Stimulated activated CD8-positive, alpha-beta memory T cell treated with anti-CD3 and anti-CD28 coated beads, Interleukin-15, amount 100 ng/mL, for 24 hours (primary cell): ENCODE measurements around the gene FAM53A.

Source experiments
- DNase-seq: peaks from one replicate; pipeline ENCODE4 v3.0.0-alpha.2; 2020; ENCODE audit warnings: low read depth

FAM53A gene, protein sequence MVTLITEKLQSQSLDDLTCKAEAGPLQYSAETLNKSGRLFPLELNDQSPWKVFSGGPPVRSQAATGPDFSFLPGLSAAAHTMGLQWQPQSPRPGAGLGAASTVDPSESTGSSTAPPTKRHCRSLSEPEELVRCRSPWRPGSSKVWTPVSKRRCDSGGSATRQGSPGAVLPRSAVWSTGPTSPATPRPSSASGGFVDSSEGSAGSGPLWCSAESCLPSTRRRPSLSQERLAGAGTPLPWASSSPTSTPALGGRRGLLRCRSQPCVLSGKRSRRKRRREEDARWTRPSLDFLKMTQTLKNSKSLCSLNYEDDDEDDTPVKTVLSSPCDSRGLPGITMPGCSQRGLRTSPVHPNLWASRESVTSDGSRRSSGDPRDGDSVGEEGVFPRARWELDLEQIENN

DNA sequence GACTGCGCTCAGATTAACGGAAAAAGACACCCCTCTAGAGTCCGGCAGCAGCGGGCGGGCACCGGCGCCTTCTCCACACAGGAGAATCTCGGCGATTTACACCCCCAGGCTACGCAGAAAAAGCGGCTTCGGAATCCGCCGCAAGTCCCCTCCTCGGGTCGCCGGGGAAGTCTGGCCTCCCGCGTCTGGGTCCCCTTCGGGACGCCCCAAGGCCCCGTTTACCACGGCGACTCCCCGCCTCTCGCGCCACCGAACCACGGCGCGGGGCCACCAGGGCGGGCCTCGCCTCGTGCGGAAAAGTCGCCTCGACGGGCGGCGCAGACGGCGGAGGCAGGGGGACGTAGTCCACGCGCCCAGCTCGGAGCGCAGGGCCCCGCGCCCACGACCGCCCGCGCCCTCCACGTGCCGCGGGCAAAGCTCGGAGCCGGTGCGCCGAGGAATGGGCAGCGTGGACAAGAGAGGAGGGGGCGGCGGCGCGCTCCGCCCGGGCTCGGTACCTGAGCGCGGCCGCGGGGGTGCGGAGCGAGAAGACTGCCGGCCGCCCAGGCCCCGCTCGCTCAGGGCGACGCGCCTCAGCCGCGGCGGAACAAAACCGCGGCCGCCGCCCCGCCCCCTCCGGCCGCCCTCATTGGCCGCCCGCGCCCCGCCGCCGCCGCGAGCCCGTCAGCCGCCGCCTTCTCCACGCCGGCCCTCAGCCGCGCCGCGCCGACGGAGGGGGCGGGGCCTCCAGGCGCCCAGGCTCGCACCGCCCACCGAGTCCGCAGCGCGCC is at the start of gene FAM53A:
Gene FAM53A (minus strand): TSS at position 578 of the 770 bp plus-strand sequence. CDS start 15,572 bp downstream, outside the sequence.
- no peak for DNase-seq

DNA sequence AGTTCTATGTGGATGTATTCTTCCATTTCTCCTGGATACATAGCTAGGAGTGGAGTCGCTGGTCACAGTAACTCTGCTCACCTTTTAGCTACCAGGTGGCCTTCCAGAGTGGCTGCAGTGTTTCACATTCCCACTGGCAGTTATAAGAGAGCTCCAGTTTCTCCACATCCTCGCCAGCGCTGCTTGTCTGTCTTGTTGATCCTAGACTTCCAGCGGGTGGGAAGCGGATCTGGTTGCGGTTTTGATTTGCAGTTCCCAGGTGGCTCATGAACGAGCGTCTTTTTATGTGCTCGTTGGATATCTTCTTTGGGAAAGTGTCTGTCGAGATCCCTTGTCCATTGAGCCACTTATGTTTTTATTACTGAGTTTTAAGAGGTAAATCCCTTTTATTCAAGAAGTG is 48.8 kb upstream of the FAM53A start:
- no peak for DNase-seq

DNA sequence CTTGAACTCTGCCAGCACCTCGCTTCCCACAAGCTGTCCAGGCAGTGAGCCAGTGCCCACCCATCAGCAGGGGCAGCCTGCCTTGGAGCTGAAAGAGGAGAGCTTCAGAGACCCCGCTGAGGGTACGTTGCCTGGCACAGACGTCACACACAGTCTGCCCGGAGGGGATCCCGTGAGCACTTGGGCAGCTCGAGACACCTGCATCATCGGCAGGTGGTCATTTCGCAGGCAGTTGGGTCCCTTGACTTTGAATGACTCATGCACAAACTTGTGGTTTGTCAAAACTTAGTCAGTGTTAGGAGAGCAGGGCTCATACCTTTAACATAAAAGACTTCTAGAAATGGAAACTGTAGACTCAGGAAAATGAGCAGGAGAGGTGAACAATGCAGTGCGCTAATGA is 47.1 kb upstream of the FAM53A start:
- DNase-seq = no peak

DNA sequence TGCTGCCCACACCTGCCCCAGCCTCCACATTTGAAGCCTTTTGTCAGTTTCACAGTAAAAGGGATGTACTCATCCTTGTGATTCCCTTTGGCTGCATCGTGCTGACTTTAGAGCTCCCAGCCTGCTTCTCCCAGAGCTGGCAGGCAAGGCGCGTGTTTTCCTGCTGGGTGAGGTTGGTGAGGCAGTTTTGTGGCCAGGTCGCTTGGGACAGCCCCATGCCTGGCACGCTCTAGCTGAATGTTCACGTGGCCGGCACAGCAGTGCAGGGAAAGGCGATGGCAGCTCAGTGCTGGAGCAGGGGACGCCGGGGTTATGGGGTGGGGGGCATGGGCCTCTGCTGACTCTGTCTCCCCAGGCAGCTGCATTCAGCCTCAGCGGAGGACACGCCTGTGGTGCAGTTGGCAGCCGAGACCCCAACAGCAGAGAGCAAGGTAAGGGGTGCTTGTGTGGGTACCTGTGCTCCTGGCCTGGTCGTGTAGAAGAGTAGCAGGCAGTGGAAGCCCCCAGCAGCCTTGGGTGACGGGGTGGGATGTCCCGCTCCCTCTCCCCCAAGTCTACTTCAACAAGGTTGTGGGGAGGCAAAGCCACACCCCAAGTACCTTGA is 46.5 kb upstream of the FAM53A start:
- no peak for DNase-seq

DNA sequence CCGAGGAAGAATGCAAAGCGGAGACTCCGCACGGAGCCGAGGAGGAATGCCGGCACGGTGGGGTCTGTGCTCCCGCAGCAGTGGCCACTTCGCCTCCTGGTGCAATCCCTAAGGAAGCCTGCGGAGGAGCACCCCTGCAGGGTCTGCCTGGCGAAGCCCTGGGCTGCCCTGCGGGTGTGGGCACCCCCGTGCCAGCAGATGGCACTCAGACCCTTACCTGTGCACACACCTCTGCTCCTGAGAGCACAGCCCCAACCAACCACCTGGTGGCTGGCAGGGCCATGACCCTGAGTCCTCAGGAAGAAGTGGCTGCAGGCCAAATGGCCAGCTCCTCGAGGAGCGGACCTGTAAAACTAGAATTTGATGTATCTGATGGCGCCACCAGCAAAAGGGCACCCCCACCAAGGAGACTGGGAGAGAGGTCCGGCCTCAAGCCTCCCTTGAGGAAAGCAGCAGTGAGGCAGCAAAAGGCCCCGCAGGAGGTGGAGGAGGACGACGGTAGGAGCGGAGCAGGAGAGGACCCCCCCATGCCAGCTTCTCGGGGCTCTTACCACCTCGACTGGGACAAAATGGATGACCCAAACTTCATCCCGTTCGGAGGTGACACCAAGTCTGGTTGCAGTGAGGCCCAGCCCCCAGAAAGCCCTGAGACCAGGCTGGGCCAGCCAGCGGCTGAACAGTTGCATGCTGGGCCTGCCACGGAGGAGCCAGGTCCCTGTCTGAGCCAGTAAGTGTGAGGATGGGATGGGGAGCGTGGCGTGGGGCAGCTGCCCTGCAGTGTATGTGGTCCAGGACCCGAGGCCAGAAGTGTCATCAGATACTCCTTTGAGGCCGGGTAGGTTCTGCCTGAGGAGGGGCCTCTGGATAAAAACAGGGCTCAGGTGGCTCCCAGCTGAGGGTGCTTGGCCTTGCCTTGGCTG is 44.2 kb upstream of the FAM53A start:
- DNase-seq = no peak

DNA sequence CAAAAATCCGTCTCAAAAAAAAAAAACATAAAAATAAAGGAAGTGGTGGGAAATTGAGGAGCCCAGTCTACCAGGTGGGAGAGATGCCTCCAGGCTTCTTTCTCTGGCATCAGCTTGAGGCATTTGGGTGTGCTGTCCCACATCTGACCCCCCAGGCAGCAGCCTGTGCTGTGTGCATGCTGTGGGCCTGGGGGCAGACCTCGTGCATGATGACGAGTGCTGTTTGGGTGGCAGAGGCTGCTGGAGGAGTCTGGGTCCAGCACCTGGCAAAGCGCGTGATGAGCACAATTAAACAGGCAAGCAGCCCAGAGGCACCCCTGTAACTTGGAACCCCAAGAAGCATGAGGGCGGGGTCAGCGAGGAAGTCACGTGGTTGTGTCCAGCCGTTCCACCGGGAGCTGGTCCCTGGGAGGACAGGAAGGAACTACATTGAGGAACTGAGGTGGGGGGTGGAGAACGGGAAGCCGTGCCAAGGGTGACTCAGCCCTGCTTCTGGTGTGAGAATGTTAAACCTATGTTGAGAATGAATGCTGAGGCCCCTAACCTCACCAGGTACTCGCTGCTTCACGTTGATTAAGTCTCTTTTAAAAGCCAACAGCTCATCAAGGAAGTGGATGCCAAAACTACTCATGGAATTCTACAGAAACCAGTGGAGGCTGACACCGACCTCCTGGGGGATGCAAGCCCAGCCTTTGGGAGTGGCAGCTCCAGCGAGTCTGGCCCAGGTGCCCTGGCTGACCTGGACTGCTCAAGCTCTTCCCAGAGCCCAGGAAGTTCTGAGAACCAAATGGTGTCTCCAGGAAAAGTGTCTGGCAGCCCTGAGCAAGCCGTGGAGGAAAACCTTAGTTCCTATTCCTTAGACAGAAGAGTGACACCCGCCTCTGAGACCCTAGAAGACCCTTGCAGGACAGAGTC is 43.3 kb upstream of the FAM53A start:
- DNase-seq = no peak

DNA sequence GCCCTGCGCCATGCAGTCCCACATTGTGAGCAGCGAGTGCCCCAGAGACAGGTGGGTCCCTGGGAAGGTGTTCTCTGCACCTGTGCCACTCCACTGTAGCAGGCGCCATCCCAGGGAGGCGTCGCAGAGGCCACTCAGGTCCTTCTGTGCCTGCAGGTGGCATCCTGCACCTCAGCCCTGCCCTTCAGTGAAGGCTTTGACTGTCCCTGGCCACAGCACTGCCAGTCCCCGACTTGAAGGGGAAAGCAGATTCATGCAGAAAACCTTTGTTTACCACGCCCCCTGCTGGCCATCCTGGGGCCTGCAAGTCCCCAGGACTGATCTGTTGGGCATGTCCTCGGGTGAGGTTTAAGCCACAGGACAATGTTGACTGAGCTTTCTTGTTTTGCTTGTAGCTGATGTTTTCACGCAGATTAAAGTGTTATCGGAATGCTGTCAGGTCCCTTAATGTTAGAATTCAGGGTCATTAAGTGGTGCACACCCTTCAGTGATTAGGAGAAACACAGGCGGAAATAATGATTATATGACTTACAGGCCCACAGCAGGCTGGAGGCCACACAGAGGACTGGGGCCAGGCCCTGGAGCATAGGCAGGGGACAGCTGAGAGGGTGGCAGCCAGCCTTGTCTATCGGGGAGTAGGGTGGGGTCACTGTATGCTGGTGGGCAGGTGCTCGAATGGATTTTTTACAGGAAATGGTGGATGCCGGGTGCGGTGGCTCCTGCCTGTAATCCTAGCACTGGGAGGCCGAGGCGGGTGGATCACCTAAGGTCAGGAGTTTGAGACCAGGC is 42.2 kb upstream of the FAM53A start:
- peak; percentile 88 for DNase-seq

DNA sequence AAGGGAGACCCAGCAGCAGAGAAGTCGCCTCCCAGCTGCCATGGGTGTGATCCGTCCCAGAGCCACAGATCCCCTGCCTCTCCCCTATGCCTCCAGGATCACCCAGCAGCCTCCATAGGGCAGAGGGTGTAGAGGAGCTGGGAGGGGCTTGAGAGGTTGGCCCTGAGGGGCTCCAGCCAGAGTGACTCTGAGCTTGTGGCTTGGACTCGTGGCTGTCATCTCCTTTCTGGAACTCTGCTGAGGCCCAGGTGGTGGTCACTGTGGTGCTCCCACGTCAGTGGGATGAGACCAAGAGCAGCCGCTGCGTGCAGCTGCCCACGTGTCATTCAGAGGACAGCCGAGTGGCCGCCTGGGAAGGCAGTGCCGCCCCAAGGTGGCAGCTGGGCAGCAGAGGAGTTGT is 41.4 kb upstream of the FAM53A start:
- no peak for DNase-seq

DNA sequence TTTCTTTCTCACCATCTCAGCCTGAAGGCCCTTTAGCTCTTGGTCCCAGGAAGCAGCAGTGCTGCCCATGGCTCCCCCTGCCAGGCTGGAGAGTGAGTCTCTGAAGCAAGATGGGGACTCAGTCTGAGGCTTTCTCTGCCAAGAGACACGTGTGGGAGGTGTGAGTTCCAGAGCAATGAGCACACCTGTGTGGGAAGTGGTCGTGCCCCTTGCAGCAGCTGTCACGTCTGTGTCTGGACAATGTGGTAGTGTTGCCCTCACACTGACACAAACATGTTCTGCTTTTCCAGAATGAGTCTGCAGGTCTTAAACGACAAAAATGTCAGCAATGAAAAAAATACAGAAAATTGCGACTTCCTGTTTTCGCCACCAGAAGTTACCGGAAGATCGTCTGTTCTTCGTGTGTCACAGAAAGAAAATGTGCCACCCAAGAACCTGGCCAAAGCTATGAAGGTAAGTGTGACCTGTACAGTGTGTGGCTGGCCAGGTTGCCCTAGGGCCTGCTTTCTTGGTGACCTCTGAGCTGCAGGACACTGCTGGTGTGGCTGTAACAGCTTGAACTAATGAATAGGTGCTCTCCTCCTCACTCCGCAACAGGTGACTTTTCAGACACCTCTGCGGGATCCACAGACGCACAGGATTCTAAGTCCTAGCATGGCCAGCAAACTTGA is 39.2 kb upstream of the FAM53A start:
- DNase-seq = no peak

DNA sequence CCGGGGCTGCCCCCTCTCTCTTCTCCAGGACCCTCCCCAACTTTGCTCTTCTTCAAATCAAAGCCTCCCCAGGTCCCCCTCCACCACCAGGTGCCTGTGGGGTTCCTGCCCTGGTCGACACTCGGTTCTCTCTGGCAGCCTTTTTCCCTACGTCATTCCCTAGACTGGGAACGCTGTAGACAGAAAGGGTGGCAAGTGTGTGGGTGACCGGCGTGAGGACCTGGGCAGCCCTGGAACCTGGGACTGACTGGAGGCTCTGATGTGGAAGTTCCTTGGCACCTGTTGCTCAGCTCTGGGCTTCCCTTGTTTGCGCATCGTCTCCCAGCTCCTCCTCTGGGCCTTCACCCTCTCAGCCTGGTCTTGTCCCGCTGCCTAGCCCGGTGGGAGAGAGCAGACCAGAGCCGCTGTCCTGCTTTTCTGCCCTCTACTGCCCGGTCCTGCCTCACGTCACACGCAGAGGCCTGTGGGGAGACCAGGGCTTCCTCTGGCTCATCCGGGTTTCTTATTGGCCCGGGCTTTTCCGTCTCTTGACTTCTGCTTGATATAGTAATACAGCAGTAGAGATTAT is 38.5 kb upstream of the FAM53A start:
- DNase-seq = no peak

DNA sequence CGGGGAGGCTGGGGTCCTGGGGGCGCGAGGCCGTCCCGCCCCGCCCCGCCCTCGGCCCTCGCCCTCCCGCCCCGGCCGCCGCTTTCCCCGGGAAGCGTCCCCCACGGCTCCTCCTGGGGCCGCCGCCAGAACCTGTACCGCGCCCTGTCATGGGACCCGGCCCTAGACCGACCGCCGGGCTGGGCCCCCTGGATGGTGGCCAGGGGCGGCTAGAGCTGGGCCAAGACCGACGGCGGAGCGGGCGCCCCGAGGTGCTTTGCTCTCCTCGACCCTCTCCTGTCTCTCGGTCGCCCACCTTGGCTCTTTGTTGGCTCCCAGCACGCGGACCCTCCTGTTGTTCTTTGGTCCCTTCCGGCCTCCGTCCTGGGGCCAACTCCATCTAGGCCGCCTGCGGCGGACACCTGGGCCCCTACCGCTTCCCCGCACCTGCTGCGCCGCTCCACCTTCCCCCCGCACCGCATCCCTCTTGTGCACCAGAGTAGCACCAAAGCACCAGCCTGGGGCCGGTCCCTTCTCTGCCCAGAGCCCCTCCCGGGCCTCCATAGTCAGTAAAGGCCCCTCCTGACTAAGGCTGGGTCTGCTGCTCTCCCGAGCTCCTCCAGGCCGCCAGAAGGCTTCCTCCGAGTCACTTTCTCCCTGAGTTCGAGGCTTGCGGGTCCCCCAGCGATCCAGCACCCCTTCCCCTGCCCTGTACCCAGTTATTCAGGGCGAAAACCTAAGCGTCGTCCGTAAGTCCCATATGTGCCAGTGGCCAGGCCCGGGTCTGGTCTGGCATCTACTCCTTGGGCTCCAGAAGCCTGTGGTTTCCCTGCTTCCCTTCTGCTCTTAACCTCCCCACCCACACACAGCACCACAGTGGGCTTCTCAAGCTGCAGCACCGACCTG is 37.8 kb upstream of the FAM53A start:
- no peak for DNase-seq

DNA sequence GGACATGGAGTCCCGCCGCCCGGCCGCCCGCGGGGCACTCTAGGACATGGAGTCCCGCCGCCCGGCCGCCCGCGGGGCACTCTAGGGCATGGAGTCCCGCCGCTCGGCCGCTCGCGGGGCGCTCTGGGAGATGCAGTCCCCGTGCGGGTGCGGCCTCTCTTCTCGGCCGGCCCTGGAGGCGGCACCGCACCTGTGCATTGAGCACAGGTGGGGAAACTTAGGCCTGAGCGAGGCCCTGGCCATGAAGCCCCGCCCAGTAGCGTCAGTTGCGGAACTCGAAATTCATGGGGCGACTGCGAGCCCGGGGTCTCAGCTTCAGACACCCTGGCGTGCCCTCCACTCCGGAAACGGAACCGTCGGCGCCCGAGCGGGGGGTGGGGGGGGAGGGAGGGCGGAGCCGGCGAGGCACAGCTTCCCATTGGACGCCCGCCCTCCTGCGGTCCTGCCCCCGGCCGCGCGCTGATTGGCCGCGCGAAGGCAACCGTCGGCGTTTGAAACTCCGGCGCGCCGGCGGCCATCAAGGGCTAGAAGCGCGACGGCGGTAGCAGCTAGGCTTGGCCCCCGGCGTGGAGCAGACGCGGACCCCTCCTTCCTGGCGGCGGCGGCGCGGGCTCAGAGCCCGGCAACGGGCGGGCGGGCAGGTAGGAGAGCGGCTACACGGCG is 37.0 kb upstream of the FAM53A start, which contains the start of the genes TACC3 and TMEM129:
Gene TACC3 (plus strand): TSS at position 519 of the 663 bp plus-strand sequence. CDS start 1,901 bp downstream, outside the sequence.
Gene TMEM129 (minus strand): TSS at position 321 of the 663 bp plus-strand sequence. CDS start 486 bp downstream, outside the sequence.
- DNase-seq = peak; percentile 77

DNA sequence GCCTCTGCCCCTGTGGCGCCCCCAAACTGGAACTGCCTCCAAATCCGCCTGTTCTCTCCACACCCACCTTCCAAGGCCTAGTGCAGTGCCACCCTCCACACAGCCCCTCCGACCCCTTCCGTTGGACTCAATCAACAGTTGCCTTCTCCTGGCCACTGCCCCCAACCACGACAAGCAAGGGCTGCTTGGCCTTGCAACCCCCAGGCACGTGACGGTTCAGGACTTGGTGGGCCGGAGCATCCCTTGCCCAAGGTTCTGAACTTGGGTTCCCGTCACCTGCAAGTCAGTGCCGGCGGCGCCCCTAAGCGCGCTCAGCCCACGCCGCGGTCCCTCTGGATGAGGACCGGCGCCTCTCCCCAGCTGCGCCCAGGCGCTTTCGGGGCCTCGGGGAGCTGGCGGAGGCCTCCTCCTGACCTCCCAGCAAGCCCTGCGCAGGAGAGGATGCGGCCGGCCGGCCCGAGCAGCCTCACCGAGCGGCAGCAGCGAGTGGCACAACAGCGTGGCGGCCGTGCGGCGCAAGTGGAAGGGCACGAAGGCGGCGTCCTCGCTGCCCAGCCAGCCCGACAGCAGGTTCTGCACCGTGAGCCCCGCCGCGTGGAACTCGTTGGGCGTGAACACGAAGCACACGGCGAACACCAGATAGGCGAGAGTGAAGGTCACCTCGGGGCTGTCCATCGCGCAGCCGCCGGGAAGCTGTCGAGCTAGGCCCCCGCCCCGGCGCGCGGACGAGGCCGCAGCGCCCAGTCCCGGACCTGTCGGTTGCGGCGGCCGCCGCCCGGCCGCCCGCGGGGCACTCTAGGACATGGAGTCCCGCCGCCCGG is 36.3 kb upstream of the FAM53A start:
- no peak for DNase-seq

DNA sequence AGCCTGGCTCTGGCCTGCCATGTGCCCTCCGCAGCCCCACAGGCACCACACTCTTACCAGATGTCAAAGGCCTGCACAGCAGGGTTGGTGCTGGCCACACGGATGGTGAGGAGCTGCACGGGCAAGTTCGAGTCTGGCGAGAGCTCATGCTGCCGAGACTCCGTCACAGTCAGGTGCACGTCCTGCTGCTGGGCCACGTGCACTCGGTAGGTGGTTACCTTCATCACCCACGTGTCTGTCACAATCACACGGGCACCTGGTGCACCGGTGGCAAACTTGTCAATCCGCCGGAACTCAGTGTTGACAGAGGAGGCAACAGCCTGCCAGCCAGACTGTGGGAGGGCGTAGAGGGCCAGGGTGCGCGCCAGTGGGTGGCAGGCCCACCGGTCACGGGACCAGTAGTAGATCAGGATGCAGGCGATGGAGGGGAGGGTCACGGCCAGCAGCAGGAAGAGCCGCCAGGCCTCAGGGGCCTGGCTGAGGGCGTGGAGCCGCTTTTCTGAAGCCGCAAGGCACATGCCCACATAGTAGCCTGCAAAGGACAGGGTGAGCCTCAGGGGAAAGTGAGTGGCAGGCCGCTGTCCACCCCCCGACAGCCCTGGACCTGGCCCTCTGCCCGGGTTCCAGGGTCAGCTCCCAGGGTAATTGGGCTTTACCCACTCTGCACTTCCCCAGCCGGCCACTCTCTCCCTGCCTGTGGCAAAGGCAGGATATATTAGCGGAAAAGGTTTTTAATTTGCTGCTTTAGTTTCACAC is 34.2 kb upstream of the FAM53A start:
- no peak for DNase-seq
